ENCODE measurements around the gene CEP112. TPM values are rescaled to one million over a fixed set of nuclear protein-coding genes. Genes with fewer than 3 reads are reported as not detected.

The CEP112 gene
- total and polyA plus RNA-seq, 2 experiments from 2014 or later, result 4.0 to 4.3 TPM

DNA sequence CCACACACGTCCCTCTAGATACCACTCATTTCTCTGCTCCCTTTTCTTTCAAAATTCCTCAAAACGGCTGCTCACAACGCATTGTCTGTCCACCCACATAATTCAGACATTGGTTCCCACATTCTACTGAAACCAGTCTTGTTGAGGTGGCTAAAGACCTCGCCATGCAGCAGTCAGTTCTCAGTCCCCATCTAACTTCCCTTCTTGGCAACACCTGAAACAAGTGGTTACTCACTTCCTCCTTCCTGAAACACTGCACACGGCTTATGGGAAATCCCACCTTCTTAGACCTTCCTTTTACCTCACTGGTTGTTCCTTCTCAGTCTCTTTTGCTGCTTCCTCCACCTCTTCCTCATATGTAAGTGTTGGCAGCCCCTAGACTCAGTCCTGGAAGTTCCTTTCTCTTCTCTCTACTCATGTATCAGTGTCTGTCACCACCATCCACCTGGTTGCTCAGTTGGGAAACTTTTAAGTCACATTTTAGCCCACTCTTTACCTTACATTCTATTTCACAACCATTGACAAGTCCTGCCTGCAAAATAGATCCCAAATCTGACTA is 277.1 kb downstream of the CEP112 start (continued):
- TF ChIP-seq, protein P1, sequence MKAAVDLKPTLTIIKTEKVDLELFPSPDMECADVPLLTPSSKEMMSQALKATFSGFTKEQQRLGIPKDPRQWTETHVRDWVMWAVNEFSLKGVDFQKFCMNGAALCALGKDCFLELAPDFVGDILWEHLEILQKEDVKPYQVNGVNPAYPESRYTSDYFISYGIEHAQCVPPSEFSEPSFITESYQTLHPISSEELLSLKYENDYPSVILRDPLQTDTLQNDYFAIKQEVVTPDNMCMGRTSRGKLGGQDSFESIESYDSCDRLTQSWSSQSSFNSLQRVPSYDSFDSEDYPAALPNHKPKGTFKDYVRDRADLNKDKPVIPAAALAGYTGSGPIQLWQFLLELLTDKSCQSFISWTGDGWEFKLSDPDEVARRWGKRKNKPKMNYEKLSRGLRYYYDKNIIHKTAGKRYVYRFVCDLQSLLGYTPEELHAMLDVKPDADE (IDR thresholded peaks at IDR 0.05), result no peak
- no peak for TF ChIP-seq EZH2phosphoT487 (IDR thresholded peaks at IDR 0.05; ENCODE audit: unreplicated experiment)
- TF ChIP-seq, protein P2, sequence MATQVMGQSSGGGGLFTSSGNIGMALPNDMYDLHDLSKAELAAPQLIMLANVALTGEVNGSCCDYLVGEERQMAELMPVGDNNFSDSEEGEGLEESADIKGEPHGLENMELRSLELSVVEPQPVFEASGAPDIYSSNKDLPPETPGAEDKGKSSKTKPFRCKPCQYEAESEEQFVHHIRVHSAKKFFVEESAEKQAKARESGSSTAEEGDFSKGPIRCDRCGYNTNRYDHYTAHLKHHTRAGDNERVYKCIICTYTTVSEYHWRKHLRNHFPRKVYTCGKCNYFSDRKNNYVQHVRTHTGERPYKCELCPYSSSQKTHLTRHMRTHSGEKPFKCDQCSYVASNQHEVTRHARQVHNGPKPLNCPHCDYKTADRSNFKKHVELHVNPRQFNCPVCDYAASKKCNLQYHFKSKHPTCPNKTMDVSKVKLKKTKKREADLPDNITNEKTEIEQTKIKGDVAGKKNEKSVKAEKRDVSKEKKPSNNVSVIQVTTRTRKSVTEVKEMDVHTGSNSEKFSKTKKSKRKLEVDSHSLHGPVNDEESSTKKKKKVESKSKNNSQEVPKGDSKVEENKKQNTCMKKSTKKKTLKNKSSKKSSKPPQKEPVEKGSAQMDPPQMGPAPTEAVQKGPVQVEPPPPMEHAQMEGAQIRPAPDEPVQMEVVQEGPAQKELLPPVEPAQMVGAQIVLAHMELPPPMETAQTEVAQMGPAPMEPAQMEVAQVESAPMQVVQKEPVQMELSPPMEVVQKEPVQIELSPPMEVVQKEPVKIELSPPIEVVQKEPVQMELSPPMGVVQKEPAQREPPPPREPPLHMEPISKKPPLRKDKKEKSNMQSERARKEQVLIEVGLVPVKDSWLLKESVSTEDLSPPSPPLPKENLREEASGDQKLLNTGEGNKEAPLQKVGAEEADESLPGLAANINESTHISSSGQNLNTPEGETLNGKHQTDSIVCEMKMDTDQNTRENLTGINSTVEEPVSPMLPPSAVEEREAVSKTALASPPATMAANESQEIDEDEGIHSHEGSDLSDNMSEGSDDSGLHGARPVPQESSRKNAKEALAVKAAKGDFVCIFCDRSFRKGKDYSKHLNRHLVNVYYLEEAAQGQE (IDR thresholded peaks at IDR 0.05; ENCODE audit: unreplicated experiment), result no peak
- TF ChIP-seq STAT1 (IDR thresholded peaks at IDR 0.05; ENCODE audit: unreplicated experiment), result no peak
- TF ChIP-seq ZNF331 (CRISPR knock-in tag; IDR thresholded peaks at IDR 0.05; ENCODE audit: low read depth), result no peak

DNA sequence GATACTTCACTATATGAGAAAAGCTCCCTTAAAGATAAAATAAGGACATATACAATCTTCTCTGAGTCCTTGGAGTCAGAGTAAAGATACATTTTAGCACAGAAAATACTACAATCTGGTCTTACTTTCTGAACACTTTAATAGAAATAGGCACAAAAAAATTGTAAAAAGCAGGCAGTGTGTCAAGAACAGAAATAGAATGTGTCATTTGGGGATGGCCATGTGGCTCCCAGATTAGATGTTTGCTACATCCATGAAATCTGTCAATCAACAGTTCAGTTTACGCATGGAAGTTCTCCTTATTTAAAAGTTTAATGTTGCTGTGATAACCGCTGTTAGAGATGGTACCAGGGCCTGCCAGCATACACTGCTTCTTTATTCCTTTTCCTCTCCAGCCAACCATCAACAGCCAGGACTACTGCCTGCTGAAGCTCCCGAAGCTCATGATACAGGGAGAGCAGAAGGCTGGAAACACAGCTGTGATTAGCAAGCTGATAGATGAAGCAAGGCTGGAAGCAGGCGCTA is 278.5 kb downstream of the CEP112 start:
- Histone ChIP-seq H3K4me3 (no peak overlapping the region), H3K4me2 (no peak overlapping the region), H3K9me2 (ENCODE audit: insufficient read depth) (0 out of 2 replicates have a peak, but pooled peaks cover 2% of the 10 kb centered on the region), H3K4me1 (ENCODE audit: insufficient read depth) (no peaks in the 10 kb centered on the region; the same call in 1 of the 2 replicates), H3K27me3 (ENCODE audit: insufficient read depth) (no peaks in the 10 kb centered on the region), H3K36me3 (ENCODE audit: insufficient read depth) (no peaks in the 10 kb centered on the region), H3K27ac (ENCODE audit: low read depth) (no peak overlapping the region), H3F3A (replicated peaks; ENCODE audit: low read depth) (no peaks in the 10 kb centered on the region), H2AFZ (no peak overlapping the region), H3K79me2 (replicated peaks; ENCODE audit: insufficient read depth) (no peaks in the 10 kb centered on the region), H4K20me1 (replicated peaks; ENCODE audit: insufficient read depth) (no peaks in the 10 kb centered on the region)
- Mint-ChIP-seq H3K27me3 (ENCODE audit: insufficient read depth, low read depth, poor library complexity) (no peaks in the 10 kb centered on the region), H3K27ac (no peak overlapping the region), H3K36me3 (ENCODE audit: low read depth) (peaks cover 4% of the 10 kb centered on the region; the same call in 1 of the 3 replicates), H3K4me3 (no peak overlapping the region), H3K4me1 (0 out of 3 replicates have a peak, but pooled peaks cover under 1% of the 10 kb centered on the region), H3K9me3 (peaks cover 5% of the 10 kb centered on the region; the same call in 1 of the 3 replicates)
- no peak for ATAC-seq
- TF ChIP-seq, protein P3, sequence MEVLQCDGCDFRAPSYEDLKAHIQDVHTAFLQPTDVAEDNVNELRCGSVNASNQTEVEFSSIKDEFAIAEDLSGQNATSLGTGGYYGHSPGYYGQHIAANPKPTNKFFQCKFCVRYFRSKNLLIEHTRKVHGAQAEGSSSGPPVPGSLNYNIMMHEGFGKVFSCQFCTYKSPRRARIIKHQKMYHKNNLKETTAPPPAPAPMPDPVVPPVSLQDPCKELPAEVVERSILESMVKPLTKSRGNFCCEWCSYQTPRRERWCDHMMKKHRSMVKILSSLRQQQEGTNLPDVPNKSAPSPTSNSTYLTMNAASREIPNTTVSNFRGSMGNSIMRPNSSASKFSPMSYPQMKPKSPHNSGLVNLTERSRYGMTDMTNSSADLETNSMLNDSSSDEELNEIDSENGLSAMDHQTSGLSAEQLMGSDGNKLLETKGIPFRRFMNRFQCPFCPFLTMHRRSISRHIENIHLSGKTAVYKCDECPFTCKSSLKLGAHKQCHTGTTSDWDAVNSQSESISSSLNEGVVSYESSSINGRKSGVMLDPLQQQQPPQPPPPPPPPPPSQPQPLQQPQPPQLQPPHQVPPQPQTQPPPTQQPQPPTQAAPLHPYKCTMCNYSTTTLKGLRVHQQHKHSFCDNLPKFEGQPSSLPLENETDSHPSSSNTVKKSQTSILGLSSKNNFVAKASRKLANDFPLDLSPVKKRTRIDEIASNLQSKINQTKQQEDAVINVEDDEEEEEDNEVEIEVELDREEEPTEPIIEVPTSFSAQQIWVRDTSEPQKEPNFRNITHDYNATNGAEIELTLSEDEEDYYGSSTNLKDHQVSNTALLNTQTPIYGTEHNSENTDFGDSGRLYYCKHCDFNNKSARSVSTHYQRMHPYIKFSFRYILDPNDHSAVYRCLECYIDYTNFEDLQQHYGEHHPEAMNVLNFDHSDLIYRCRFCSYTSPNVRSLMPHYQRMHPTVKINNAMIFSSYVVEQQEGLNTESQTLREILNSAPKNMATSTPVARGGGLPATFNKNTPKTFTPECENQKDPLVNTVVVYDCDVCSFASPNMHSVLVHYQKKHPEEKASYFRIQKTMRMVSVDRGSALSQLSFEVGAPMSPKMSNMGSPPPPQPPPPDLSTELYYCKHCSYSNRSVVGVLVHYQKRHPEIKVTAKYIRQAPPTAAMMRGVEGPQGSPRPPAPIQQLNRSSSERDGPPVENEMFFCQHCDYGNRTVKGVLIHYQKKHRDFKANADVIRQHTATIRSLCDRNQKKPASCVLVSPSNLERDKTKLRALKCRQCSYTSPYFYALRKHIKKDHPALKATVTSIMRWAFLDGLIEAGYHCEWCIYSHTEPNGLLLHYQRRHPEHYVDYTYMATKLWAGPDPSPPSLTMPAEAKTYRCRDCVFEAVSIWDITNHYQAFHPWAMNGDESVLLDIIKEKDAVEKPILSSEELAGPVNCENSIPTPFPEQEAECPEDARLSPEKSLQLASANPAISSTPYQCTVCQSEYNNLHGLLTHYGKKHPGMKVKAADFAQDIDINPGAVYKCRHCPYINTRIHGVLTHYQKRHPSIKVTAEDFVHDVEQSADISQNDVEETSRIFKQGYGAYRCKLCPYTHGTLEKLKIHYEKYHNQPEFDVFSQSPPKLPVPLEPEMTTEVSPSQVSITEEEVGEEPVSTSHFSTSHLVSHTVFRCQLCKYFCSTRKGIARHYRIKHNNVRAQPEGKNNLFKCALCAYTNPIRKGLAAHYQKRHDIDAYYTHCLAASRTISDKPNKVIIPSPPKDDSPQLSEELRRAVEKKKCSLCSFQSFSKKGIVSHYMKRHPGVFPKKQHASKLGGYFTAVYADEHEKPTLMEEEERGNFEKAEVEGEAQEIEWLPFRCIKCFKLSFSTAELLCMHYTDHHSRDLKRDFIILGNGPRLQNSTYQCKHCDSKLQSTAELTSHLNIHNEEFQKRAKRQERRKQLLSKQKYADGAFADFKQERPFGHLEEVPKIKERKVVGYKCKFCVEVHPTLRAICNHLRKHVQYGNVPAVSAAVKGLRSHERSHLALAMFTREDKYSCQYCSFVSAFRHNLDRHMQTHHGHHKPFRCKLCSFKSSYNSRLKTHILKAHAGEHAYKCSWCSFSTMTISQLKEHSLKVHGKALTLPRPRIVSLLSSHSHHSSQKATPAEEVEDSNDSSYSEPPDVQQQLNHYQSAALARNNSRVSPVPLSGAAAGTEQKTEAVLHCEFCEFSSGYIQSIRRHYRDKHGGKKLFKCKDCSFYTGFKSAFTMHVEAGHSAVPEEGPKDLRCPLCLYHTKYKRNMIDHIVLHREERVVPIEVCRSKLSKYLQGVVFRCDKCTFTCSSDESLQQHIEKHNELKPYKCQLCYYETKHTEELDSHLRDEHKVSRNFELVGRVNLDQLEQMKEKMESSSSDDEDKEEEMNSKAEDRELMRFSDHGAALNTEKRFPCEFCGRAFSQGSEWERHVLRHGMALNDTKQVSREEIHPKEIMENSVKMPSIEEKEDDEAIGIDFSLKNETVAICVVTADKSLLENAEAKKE (CRISPR knock-in tag; IDR thresholded peaks at IDR 0.05), result no peak
- TF ChIP-seq, protein P1 (IDR thresholded peaks at IDR 0.05), result no peak
- TF ChIP-seq EZH2phosphoT487 (IDR thresholded peaks at IDR 0.05; ENCODE audit: unreplicated experiment), result no peak
- no peak for TF ChIP-seq STAT1 (IDR thresholded peaks at IDR 0.05; ENCODE audit: unreplicated experiment)
- TF ChIP-seq, protein P2 (IDR thresholded peaks at IDR 0.05; ENCODE audit: unreplicated experiment), result no peak
- no peak for TF ChIP-seq POLR2AphosphoS5 (IDR thresholded peaks at IDR 0.05; ENCODE audit: low read depth)
- no peak for DNase-seq (ENCODE audit: low spot score)
